LNCaP clone FGC (cell line): Measurements from ENCODE around the gene HDAC1.
"Not testable (repeated sequence)": the region's sequence is repeated elsewhere in the genome, so short reads cannot be mapped to it uniquely, and the experiment has no call there.

ENCODE experiments used
- DNase-seq: peaks from one replicate; pipeline ENCODE4 v3.0.0-alpha.2; 2011; ENCODE audit warnings: low read depth
- H3K4me3 ChIP-seq: 2 replicates; pipeline ENCODE4 v1.5.1; 2011; ENCODE audit warnings: mild to moderate bottlenecking, low read depth, low read length, control low read depth
- TF ChIP-seq, protein P1 (sequence below): IDR thresholded peaks from 2 replicates; pipeline ENCODE4 v1.5.1; 2012; ENCODE audit warnings: mild to moderate bottlenecking; ENCODE audit not compliant: control insufficient read depth, insufficient read depth; ENCODE audit errors: extremely low read depth

The HDAC1 gene

GRCh38 chr1:32350785-32351398, 59.0 kb downstream of the HDAC1 start:
- TF ChIP-seq, protein P1, sequence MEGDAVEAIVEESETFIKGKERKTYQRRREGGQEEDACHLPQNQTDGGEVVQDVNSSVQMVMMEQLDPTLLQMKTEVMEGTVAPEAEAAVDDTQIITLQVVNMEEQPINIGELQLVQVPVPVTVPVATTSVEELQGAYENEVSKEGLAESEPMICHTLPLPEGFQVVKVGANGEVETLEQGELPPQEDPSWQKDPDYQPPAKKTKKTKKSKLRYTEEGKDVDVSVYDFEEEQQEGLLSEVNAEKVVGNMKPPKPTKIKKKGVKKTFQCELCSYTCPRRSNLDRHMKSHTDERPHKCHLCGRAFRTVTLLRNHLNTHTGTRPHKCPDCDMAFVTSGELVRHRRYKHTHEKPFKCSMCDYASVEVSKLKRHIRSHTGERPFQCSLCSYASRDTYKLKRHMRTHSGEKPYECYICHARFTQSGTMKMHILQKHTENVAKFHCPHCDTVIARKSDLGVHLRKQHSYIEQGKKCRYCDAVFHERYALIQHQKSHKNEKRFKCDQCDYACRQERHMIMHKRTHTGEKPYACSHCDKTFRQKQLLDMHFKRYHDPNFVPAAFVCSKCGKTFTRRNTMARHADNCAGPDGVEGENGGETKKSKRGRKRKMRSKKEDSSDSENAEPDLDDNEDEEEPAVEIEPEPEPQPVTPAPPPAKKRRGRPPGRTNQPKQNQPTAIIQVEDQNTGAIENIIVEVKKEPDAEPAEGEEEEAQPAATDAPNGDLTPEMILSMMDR: peak; percentile 43
- peak overlapping the region; percentile 83 for H3K4me3 ChIP-seq
- peak; percentile 21 for DNase-seq

DNA sequence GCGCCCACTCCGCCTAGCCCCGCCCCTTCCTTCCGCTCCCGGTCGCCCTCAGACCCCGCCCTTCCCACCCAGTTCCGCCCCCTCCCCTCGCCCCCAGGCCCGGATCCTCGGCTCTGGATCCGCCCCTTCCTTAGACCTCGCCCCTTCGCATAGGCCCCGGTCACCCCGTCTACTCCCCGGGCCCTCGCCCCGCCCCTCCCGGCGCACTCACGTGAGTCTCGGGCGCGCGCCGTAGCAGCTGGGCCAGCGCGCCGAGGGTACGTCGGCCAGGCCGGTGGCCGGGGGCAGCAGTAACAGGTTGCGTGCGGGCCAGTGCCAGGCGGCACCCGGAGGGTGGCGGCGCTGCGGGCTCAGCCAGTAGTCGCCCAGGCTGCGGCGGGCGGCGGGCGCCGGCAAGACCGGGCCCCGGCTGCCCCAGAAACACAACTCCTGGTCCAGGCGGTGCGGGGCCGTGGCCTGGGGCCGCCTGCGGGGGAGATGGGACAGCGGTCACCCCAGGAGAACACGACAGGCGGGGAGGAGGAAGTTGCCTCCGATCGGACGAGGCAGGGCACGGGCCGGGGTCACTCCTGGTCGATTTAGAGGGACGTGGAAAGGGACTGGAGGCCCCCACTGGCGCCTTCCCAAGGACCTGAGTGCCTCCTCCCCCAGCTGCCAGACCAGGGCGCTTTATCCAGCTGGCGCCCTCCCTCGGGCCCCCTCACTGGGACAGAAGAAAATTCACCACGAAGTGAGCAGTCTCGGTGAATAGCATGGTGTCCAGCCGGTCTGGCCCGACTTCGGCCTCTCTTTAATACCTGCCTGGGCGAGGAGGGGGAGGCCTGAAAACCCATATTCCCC, 59.7 kb downstream of the HDAC1 start:
- H3K4me3 ChIP-seq: peak overlapping the region; percentile 83
- peak; percentile 82 for DNase-seq
- TF ChIP-seq, protein P1: 0 out of 2 replicates have a peak, but pooled peaks have one; percentile 11

- H3K4me3 ChIP-seq: peak overlapping the region; percentile 83
- TF ChIP-seq, protein P1: no peak
- no peak for DNase-seq
These were observed 60.4 kb downstream of the HDAC1 start for GRCh38 chr1:32352239-32352745.

- TF ChIP-seq, protein P1: no peak
- peak overlapping the region; percentile 83 for H3K4me3 ChIP-seq
- DNase-seq: no peak
These were observed 61.0 kb downstream of the HDAC1 start for GRCh38 chr1:32352831-32353383.

DNA sequence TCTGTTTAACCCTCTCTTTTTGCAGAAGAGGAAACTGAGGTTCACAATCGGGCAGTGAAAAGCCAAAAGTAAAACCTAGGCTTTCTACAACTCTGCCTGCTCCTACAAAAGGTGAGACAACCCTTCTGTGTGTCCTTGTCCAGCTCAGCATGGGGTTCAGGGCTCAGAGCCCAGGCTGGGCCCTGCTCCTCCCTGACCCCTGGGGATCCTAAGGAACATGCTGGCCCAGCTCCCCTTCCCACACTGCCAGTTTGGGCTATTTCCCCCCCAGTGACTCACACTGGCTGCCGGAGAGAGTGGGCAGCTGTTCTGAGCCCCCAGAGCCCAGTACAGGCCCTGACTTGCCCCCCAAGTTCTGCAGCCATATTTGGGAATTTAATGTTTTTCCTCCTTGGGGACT, 61.5 kb downstream of the HDAC1 start:
- TF ChIP-seq, protein P1: no peak
- no peak for DNase-seq
- H3K4me3 ChIP-seq: no peak overlapping the region

- TF ChIP-seq, protein P1: no peak
- no peak for DNase-seq
- no peak overlapping the region for H3K4me3 ChIP-seq
These were observed 62.1 kb downstream of the HDAC1 start for GRCh38 chr1:32353886-32354570.

- DNase-seq, H3K4me3 ChIP-seq: not testable (repeated sequence)
These were observed 63.9 kb downstream of the HDAC1 start for GRCh38 chr1:32355778-32356177.
